GM12874 (cell line): Measurements from ENCODE around the gene FARS2.

Source experiments
- TF ChIP-seq, protein P1 (sequence below): IDR thresholded peaks from 2 replicates; pipeline ENCODE4 v1.5.1; 2011; ENCODE audit warnings: low read depth, mild to moderate bottlenecking, control low read depth, low read length, moderate library complexity; ENCODE audit not compliant: insufficient read depth

FARS2 gene

DNA sequence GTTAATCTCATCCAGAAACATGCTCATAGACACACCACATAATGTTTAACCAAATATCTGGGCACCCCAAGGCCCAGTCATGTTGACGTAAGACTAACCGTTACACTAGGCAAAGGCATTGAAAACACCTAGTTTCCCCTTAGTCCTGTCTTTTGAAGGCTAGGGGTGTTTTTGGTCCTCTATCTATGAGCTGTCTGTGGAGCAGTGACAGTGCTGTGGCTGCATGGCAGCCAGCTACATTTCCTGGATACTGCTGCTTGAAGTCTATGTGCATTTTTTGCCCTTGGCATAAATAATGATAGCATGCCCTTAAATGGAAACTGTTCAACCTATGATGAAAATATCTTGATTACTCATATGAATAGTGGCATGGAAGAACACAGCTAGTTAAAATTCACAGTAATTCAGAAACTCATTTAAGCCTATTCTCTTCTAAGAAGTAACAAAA lies 18.6 kb downstream of the FARS2 start:
- TF ChIP-seq, protein P1, sequence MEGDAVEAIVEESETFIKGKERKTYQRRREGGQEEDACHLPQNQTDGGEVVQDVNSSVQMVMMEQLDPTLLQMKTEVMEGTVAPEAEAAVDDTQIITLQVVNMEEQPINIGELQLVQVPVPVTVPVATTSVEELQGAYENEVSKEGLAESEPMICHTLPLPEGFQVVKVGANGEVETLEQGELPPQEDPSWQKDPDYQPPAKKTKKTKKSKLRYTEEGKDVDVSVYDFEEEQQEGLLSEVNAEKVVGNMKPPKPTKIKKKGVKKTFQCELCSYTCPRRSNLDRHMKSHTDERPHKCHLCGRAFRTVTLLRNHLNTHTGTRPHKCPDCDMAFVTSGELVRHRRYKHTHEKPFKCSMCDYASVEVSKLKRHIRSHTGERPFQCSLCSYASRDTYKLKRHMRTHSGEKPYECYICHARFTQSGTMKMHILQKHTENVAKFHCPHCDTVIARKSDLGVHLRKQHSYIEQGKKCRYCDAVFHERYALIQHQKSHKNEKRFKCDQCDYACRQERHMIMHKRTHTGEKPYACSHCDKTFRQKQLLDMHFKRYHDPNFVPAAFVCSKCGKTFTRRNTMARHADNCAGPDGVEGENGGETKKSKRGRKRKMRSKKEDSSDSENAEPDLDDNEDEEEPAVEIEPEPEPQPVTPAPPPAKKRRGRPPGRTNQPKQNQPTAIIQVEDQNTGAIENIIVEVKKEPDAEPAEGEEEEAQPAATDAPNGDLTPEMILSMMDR = no peak

DNA sequence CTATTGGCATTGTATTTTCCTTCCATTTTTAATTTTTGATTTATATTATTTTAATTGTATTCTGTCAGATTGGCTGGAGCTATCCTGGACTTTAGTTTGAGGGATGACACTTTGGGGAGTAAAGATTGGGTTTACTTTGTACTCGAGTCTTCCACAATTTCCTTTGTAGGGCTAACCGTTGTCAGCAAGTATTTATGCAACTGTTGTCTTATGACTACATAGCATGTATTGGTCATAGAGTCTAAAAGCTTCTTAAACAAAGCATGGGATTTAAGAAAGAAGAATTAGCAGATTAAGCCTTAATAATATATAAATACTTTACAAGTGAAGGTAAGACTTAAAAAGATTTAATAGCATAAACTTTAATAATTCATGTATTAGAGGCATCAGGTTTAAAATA lies 19.6 kb downstream of the FARS2 start:
- TF ChIP-seq, protein P1 = no peak

DNA sequence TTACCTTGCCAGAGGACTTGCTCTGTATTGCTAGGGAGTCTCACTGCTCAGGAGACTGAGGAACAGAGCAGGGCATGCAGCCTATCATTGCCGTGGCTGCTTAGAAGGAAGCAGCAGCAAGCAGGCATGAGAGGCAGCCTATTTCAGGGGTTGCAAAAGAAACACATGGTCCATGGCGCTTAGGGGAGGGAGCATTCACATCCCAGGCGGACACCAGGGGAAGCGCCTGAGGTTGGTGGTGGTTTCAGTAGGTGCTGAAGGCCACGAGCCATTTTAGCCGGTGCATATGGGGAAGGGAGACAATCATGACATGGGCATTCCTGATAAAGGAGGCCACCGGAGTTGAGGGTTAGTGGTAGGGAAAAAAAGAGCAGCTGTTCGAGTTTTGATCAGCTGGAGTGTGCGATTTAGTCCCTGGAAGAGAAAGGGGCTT lies 20.9 kb downstream of the FARS2 start:
- TF ChIP-seq, protein P1 = no peak

DNA sequence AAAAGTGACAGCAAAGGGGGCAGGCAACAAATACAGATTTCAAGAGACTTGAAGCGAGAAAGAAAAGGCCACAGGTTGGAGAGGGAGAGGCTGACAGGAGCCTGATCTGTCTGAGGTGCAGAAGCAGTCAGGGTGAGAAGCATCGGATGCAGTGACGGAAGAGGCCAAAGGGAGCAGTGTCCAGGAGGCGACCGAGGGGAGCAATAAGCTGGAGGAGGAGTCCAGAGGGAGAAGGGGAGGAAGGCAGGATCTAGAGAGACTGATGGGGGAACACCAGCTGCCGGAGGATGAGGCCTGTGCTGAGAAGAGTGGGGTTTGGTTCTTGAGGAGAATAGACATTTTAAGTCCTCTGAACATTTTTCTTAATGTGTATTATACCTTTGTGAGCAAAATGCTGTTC lies 23.8 kb downstream of the FARS2 start:
- TF ChIP-seq, protein P1 = no peak

DNA sequence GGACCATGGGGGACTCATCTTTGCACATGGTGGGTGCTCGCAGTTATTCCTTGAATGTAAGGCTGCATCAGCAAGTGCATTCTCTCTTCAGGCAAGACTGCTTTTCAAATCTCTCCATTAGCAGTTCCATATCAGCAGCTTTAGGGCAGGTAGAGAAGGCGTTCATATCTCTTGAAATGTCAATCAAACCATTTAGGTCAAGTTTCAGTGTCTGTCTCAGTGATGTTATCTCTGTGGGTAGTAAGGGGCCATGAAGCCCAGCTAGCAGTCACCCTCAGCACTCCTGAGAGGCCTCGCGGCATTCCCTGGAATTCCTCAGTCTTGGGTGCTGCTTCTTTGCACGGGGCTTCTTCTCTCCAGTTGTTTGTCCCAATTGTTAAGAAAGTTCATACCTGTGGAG lies 24.2 kb downstream of the FARS2 start:
- TF ChIP-seq, protein P1 = no peak

DNA sequence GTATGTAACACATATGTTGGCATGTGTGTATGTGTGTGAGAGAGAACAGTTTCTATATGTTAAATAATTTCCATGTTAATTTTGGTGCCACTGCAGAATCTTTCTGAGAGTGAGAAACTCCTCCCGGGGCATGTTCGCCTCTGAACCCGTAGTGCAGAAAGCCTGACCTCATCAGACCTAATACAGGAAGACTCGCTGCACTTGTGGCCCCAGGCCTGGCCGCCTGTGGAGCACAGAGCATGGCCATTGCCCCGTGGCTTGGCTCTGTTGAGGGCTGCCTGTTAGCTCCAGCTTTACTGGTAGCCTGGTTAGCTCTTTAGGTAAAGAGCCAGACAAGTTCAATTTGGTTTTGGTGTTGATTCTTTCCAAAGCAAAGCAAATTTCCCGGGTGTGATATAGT lies 25.5 kb downstream of the FARS2 start:
- TF ChIP-seq, protein P1 = no peak

DNA sequence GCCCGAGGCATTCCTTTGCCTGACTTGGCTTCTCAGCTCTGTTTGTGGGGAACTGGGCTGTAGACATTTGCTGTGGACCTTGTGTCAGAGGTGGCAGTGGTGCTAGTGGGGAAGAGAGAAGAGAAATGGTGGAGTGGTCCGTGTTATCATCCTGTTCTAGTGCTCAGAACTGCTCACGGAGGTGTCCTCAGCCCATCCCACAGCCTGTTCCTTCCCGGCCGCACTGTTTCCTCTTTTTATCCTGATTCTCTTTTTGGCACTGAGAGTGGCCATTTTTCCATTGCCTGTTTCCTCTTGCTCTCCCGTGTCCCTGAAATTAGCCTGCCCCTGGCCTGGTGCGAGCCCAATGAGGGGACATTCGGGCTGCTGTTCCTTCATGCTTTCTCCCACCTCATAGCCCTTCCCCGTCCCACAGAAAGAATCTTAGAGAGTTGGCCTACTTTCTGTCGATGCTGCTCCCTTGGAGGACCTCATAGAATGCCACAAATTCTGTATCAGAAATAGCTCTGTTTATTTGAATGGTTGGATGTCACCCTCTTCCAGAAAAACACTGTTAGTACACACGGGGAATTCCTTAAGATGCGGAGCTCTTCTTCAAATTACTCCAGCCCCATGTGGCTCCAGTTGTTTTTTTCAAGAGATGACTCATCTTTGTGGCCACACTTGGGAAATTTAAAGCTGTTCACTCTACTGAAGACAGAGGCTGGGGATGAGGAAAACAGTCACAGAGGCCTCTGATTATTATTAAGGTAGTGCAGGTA lies 26.1 kb downstream of the FARS2 start:
- TF ChIP-seq, protein P1 = no peak

DNA sequence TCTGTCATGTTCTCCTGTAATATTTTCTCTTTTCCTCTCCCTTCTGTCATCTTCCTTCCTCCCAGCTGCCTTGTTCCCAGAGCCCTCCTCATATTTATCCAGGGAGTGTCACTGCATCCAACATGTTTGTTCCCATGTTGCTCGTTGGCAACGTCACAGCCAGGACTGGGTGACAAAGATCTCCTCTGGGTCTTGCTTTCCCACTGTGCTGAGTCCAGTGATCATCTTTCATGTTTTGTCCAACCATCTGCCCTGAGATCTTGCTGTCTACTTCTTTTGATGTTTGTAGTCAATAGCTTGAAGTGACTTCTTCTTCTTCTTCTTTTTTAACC lies 26.6 kb downstream of the FARS2 start:
- TF ChIP-seq, protein P1 = no peak
